ENCODE results near the gene UTF1. TPM values are rescaled to one million over a fixed set of nuclear protein-coding genes. Genes with fewer than 3 reads are reported as not detected.
A peak's percentile ranks its signal among the peaks of the same experiment; 100 is the strongest.

The UTF1 gene
- total and polyA plus RNA-seq, 11 donors, result not detected

- peaks cover 0 to 29% (median 15%) of the 10 kb centered on the region in 9 donors for H3K27me3 ChIP-seq
- WGBS, 4 donors, result 89 to 95% (median 93%) methylated on average over 13 to 27 of the region's 27 CpGs
- no peaks in the 10 kb centered on the region for H3K4me1 ChIP-seq
- no peak overlapping the region for H3K4me3 ChIP-seq
- peaks cover 0 to 4% (median 0%) of the 10 kb centered on the region in 12 donors for H3K9me3 ChIP-seq
- no peaks in the 10 kb centered on the region for H3K36me3 ChIP-seq
- DNase-seq (peak in 3 of 5 donors; percentile 17 to 40 (median 20)), ATAC-seq (no peak)
- intact Hi-C loops (cut with DNase I), result no loop called here
- no peak for TF ChIP-seq POLR2A (IDR thresholded peaks at IDR 0.05)
- TF ChIP-seq, protein P1, sequence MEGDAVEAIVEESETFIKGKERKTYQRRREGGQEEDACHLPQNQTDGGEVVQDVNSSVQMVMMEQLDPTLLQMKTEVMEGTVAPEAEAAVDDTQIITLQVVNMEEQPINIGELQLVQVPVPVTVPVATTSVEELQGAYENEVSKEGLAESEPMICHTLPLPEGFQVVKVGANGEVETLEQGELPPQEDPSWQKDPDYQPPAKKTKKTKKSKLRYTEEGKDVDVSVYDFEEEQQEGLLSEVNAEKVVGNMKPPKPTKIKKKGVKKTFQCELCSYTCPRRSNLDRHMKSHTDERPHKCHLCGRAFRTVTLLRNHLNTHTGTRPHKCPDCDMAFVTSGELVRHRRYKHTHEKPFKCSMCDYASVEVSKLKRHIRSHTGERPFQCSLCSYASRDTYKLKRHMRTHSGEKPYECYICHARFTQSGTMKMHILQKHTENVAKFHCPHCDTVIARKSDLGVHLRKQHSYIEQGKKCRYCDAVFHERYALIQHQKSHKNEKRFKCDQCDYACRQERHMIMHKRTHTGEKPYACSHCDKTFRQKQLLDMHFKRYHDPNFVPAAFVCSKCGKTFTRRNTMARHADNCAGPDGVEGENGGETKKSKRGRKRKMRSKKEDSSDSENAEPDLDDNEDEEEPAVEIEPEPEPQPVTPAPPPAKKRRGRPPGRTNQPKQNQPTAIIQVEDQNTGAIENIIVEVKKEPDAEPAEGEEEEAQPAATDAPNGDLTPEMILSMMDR (IDR thresholded peaks at IDR 0.05), result no peak
- H3K27ac ChIP-seq, result no peak overlapping the region
Observed at GRCh38 chr10:133215586-133215985, 14.4 kb upstream of the UTF1 start.

GRCh38 chr10:133216776-133217175 is 13.2 kb upstream of the UTF1 start:
- no peaks in the 10 kb centered on the region for H3K4me1 ChIP-seq
- intact Hi-C loops (cut with DNase I), result no loop called here
- ATAC-seq (no peak), DNase-seq (peak in 3 of 5 donors; percentile 16 to 26 (median 17))
- no peak overlapping the region for H3K27ac ChIP-seq
- H3K36me3 ChIP-seq, result no peaks in the 10 kb centered on the region
- peaks cover 0 to 41% (median 19%) of the 10 kb centered on the region in 9 donors for H3K27me3 ChIP-seq
- H3K4me3 ChIP-seq, result no peak overlapping the region
- 80 to 84% (median 83%) methylated on average over 26 of the region's 26 CpGs for WGBS, 4 donors
- H3K9me3 ChIP-seq, result peaks cover 0 to 4% (median 0%) of the 10 kb centered on the region in 12 donors
- TF ChIP-seq POLR2A (IDR thresholded peaks at IDR 0.05), result no peak
- TF ChIP-seq, protein P1 (IDR thresholded peaks at IDR 0.05), result no peak

GRCh38 chr10:133217800-133218589 is 12.0 kb upstream of the UTF1 start:
- ATAC-seq, result no peak
- H3K9me3 ChIP-seq, result peaks cover 0 to 4% (median 0%) of the 10 kb centered on the region in 12 donors
- no peaks in the 10 kb centered on the region for H3K36me3 ChIP-seq
- no peaks in the 10 kb centered on the region for H3K4me1 ChIP-seq
- intact Hi-C loops (cut with DNase I), result no loop called here
- no peak for DNase-seq
- no peak overlapping the region for H3K27ac ChIP-seq
- H3K27me3 ChIP-seq, result peaks cover 0 to 39% (median 18%) of the 10 kb centered on the region in 9 donors
- no peak overlapping the region for H3K4me3 ChIP-seq
- 77 to 85% (median 82%) methylated on average over 18 to 25 of the region's 25 CpGs for WGBS, 4 donors
- TF ChIP-seq, protein P1 (IDR thresholded peaks at IDR 0.05), result no peak
- no peak for TF ChIP-seq POLR2A (IDR thresholded peaks at IDR 0.05)

- WGBS, 4 donors, result 79 to 84% (median 84%) methylated on average over 11 to 20 of the region's 20 CpGs
- Histone ChIP-seq H3K36me3 (no peaks in the 10 kb centered on the region), H3K27ac (no peak overlapping the region), H3K4me3 (no peak overlapping the region), H3K9me3 (peaks cover 0 to 4% (median 0%) of the 10 kb centered on the region in 12 donors), H3K27me3 (peaks cover 0 to 33% (median 15%) of the 10 kb centered on the region in 9 donors), H3K4me1 (no peaks in the 10 kb centered on the region)
- no peak for ATAC-seq
- DNase-seq, result no peak
- intact Hi-C loops (cut with DNase I), result no loop called here
- TF ChIP-seq, protein P1 (IDR thresholded peaks at IDR 0.05), result no peak
- no peak for TF ChIP-seq POLR2A (IDR thresholded peaks at IDR 0.05)
Observed at GRCh38 chr10:133218891-133219290, 11.1 kb upstream of the UTF1 start.
